HG03139 (cell line): ENCODE results near the gene MAST3.

ENCODE experiments used
- ATAC-seq: cut with Tn5 transposase; IDR thresholded peaks from one replicate; pipeline ENCODE4 v1.9.1; 2021; ENCODE audit not compliant: unreplicated experiment

The MAST3 gene

GRCh38 chr19:18174983-18175382 lies 77.4 kb downstream of the MAST3 start:
- ATAC-seq = no peak

- no peak for ATAC-seq
Observed at GRCh38 chr19:18176367-18177310, 79.1 kb downstream of the MAST3 start.

DNA sequence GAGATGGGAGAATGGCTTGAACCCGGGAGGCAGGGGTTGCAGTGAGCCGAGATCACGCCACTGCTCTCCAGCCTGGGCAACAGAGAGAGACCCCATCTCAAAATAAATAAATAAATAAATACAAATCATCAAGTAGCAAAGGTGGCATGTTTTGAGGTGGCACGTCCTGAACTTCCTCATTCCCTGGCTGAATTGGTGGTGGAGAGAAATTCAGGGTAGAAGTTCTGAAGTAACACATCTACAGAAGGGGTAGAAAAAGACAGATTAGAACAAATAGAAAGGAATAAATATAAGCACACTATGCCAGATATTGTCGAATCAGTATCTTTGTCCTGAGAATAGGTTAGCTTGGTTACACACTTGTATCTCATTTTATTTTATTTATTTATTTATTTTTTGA lies 82.4 kb downstream of the MAST3 start:
- ATAC-seq = no peak

GRCh38 chr19:18183529-18183928 lies 86.0 kb downstream of the MAST3 start:
- ATAC-seq = no peak

DNA sequence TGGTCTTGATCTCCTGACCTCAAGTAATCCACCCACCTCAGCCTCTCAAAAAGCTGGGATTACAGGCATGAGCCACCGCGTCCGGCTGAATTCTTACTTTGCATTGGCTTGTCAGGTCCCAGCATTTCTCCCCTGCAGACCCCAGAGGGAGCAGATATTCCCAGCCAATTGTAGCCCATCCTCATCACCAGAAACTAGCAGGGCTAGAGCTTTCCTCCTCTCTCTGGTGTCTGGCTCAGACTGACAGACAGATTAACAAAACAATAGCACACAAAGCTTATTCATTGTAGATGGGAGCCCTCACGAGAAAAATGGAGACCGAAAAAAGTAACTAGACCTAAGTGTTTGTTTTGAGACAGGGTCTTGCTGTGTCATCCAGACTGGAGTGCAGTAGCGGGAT lies 88.0 kb downstream of the MAST3 start:
- ATAC-seq = no peak

DNA sequence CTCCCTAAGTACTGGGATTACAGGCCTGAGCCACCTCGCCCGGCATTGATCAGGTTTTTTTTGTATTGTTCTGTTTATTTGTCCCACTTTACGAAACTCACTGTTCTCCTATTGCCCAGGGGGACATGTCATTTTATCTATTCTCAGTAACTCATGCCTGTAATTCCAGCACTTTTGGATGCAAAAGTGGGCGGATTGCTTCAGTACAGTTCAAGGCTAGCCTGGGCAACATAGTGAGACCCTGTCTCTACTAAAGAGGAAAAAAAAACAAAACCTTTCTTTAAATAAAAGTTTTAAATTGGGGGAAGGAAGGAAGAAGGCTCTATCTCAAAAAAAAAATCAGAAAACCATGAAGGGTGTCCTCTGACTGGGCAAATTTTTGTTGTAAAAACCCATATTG lies 92.7 kb downstream of the MAST3 start:
- no peak for ATAC-seq

DNA sequence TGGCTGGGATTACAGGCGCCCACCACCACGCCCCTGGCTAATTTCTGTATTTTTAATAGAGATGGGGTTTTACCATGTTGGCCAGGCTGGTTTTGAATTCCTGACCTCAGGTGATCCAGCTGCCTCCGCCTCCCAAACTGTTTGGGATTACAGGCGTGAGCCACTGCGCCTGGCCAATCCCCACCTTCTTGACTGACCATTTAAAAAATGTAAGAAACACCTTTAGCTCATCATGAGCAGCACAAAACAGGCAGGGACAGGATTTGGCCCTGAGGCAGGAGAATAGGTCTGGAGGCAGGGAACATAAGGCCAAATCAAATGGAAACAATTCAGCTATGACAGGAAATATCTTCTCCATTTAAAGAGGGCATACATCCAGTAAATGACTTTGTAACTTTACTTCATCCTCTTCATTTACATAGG lies 94.1 kb downstream of the MAST3 start:
- ATAC-seq = no peak

DNA sequence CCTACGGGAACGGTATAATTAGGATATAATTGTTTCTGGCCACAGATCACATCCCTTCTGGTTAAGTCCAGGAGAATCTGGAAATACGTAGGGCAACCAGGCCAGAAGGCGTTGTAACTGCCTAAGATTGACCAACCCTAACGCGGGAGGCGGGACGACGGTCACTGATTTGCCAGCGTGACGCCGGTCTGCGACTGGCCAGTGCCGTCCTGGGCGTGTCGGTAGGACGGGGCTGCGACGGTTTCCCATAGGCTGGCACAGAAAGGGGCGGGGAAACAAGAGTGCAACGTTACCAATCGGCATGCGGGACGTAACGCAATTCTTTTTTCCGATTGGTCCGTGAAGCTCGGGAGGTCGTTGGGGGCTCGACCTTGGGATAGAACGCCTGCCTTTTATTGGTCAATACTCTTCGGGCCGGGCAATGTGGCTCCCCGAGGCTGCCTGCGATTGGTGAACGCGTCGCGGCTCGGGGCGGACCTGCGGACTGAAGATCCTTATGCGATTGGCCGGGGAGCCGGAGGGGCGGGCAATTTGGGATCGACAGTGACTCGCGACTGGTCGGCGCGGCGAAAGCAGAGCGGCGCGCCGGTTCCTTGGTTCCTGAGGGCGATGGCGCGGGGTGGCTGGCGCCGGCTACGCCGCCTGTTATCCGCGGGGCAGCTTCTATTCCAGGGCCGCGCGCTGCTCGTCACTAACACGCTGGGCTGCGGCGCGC lies 95.3 kb downstream of the MAST3 start, which contains the start of gene MPV17L2:
Gene MPV17L2, plus strand, starts transcription at position 546 of the 715 bp plus-strand sequence. Its CDS starts 64 bp downstream, at position 610.
- ATAC-seq = peak; percentile 74

DNA sequence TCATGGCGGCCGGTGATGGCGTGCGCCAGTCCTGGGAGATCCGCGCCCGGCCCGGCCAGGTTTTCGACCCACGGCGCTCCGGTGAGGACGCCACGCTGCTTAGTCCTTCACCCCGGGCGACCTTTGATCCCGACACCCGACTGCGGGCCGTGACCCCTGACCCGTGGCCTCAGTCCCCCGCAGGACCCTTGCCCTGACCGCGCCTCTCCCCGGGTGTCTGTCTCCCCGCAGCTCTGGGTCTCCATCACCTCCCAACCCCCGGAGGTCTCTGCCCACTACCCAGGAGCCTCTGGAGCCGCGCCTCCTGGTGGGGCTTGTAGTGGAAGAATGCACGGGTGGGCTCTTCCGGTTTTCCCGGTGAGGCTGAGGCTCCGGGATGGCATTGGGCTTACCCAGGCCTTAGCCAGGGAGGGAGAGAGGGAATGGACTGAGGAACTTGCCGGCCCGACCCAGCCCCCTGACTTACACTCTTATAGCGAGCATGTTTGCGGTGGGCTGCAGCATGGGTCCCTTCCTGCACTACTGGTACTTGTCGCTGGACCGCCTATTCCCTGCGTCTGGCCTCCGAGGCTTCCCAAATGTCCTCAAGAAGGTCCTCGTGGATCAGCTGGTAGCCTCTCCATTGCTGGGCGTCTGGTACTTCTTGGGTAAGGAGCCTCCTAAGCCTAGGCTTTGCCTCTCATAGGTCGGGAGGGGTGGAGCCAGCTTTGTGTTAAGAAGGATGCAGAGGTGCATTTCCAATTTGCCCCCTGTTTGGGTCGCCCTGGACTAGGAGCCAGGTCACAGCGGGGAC lies 96.0 kb downstream of the MAST3 start:
- no peak for ATAC-seq

- ATAC-seq = no peak
Observed at GRCh38 chr19:18194181-18194530, 96.6 kb downstream of the MAST3 start.

DNA sequence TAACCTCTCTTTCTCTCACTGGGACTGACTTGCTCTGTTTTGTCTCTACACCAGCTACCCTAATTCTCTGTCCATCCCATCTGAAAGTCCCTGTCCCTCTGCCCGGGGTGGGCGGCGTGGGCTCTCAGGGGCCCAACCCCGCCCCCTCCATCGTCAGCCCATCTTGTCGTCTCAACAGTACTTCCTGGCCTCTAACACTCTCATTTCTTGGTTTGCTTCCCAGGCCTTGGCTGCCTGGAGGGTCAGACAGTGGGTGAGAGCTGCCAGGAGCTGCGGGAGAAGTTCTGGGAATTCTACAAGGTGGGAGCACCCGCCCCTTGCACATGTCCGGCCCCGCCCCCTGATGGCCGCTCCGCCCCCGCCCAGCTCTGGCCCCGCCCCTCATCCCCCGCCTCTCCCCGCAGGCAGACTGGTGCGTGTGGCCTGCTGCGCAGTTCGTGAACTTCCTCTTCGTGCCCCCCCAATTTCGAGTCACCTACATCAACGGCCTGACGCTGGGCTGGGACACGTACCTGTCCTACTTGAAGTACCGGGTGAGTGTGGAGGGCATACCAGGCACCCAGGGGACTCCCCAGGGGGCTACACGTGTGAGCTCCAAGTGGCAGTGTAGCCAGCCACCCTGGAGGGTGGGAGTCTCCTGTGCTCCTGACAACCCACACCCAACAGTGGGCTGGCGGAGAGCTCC lies 97.1 kb downstream of the MAST3 start:
- no peak for ATAC-seq

- ATAC-seq = no peak
Observed at GRCh38 chr19:18196511-18196845, 98.9 kb downstream of the MAST3 start.

GRCh38 chr19:18197306-18197705 lies 99.7 kb downstream of the MAST3 start:
- no peak for ATAC-seq

- ATAC-seq = no peak
Observed at GRCh38 chr19:18197941-18198340, 100.4 kb downstream of the MAST3 start.

DNA sequence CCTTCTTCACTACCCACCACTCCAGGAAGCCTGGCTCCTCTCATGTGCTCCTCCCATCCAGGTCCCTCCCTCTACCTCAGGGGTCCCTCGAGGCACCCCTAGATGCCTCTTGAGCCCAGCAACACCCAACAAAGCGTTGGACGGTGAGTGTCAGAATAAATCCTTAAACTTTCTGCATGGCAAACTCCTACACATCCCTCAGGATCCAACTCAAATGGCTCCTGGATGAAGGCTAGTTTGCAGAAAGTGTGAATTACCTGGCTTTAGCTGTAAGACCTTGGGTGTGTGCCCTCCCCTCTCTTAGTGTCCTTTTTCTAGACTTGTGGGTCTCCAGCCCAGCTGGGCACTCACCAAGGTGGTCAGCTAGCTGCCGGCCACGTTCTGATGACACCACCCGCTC lies 100.8 kb downstream of the MAST3 start:
- no peak for ATAC-seq
